Head of caudate nucleus (tissue), 42 donors: ENCODE data around the gene DHX38.
A peak's percentile ranks its signal among the peaks of the same experiment; 100 is the strongest.
"Not testable (repeated sequence)": the region's sequence is repeated elsewhere in the genome, so short reads cannot be mapped to it uniquely, and the experiment has no call there.

Source experiments
- DNase-seq, 42 donors: peaks; one replicate each; pipeline versions ENCODE4 v3.0.0 to v3.0.0-alpha.2; 2020 to 2021; ENCODE audit warnings: mixed read lengths in 7 of 42
- intact Hi-C: fragments of 100-400 bp; cut with DNase I; formaldehyde crosslinking; loops from one replicate; pipeline ENCODE4 v1.15.0; 2022

The DHX38 gene

GRCh38 chr16:72076991-72077706 is 16.5 kb upstream of the DHX38 start:
- DNase-seq, intact Hi-C loops: not testable (repeated sequence)

- no peak for DNase-seq
Observed at GRCh38 chr16:72083778-72084404, 9.8 kb upstream of the DHX38 start.

GRCh38 chr16:72084445-72084844 is 9.2 kb upstream of the DHX38 start:
- intact Hi-C loops = no loop called here
- DNase-seq = no peak

More at GRCh38 chr16:72083778-72084404, 9.8 kb upstream of the DHX38 start:
- intact Hi-C loops = no loop called here

GRCh38 chr16:72085002-72085401 is 8.6 kb upstream of the DHX38 start:
- DNase-seq = no peak
- intact Hi-C loops = no loop called here

GRCh38 chr16:72091217-72091616 is 2.4 kb upstream of the DHX38 start:
- intact Hi-C loops = loop anchor here (10.0 kb wide), 1 partner anchor 206 kb away; the partner anchor contains the start of gene ZNF821
- no peak for DNase-seq

- intact Hi-C loops = loop anchor here (2.0 to 10.0 kb wide), 2 partner anchors 84 to 208 kb away; partner anchors contain the start of genes DHODH and ZNF821
- peak in 2 of 42 donors; percentile 20 to 24 for DNase-seq
Observed at GRCh38 chr16:72092832-72093447, 707 bp upstream of the DHX38 start.

GRCh38 chr16:72094266-72094610 is 591 bp downstream of the DHX38 start:
- peak in 40 of 42 donors; percentile 12 to 91 (median 62) for DNase-seq
- intact Hi-C loops = loop anchor here (10.0 kb wide), 1 partner anchor 209 kb away; the partner anchor contains the start of gene ZNF821

GRCh38 chr16:72098936-72099335 is 5.3 kb downstream of the DHX38 start:
- DNase-seq = no peak
- intact Hi-C loops = loop anchor here (10.0 kb wide), 1 partner anchor 214 kb away; the partner anchor contains the start of gene ZNF821

- intact Hi-C loops = loop anchor here (10.0 kb wide), 1 partner anchor 215 kb away; the partner anchor contains the start of gene ZNF821
- peak in 36 of 42 donors; percentile 10 to 82 (median 52) for DNase-seq
Observed at GRCh38 chr16:72099377-72099818, 5.8 kb downstream of the DHX38 start.

GRCh38 chr16:72101195-72101594 is 7.5 kb downstream of the DHX38 start:
- intact Hi-C loops = no loop called here

GRCh38 chr16:72104905-72105304 is 11.3 kb downstream of the DHX38 start:
- intact Hi-C loops = no loop called here
- no peak for DNase-seq

More at GRCh38 chr16:72101195-72101594, 7.5 kb downstream of the DHX38 start:
- no peak for DNase-seq

- intact Hi-C loops = no loop called here
- no peak for DNase-seq
Observed at GRCh38 chr16:72105978-72106377, 12.3 kb downstream of the DHX38 start.

GRCh38 chr16:72107371-72107770 is 13.7 kb downstream of the DHX38 start:
- peak in 1 of 42 donors; percentile 15 for DNase-seq
- intact Hi-C loops = no loop called here

- DNase-seq = no peak
- intact Hi-C loops = no loop called here
Observed at GRCh38 chr16:72108353-72109102, 14.9 kb downstream of the DHX38 start.

GRCh38 chr16:72109300-72109699 is 15.7 kb downstream of the DHX38 start:
- intact Hi-C loops = no loop called here
- no peak for DNase-seq

- intact Hi-C loops = no loop called here
- no peak for DNase-seq
Observed at GRCh38 chr16:72109966-72110530, 16.4 kb downstream of the DHX38 start.

GRCh38 chr16:72110662-72111615 is 17.3 kb downstream of the DHX38 start:
- intact Hi-C loops = no loop called here
- DNase-seq = no peak
